Spleen (tissue), 11 donors: ENCODE measurements around the gene TMEM86B. TPM values are rescaled to one million over a fixed set of nuclear protein-coding genes. Genes with fewer than 3 reads are reported as not detected.
A peak's percentile ranks its signal among the peaks of the same experiment; 100 is the strongest.

Source experiments
- DNase-seq: peaks from one replicate; pipeline ENCODE4 v3.0.0-alpha.2; 2020
- H3K27ac ChIP-seq, 8 donors: fragments of 200-600 bp; sonication (generic) in 7 of 8; 1 replicate in 4 of 8; 2 replicates in 4 of 8; pipeline versions ENCODE4 v1.5.0 to v1.8.0; 2016 to 2021; ENCODE audit warnings: inconsistent platforms in 4 of 8, mild to moderate bottlenecking in 4 of 8, moderate library complexity in 1 of 8
- H3K27me3 ChIP-seq, 7 donors: fragments of 200-600 bp; sonication (generic) in 6 of 7; replicated peaks in 1 of 7; 1 replicate in 4 of 7; 2 replicates in 3 of 7; pipeline versions ENCODE4 v1.5.0 to v1.8.0; 2016 to 2021; ENCODE audit warnings: inconsistent platforms in 3 of 7, mild to moderate bottlenecking in 1 of 7
- H3K36me3 ChIP-seq, 6 donors: fragments of 200-600 bp; sonication (generic) in 5 of 6; 1 replicate in 4 of 6; 2 replicates in 2 of 6; pipeline versions ENCODE4 v1.5.0 to v1.8.0; 2016 to 2021; ENCODE audit warnings: inconsistent platforms in 2 of 6
- H3K4me1 ChIP-seq, 6 donors: fragments of 200-600 bp; sonication (generic) in 5 of 6; 1 replicate in 3 of 6; 2 replicates in 3 of 6; pipeline versions ENCODE4 v1.5.0 to v1.8.0; 2016 to 2021; ENCODE audit warnings: inconsistent platforms in 3 of 6
- H3K4me3 ChIP-seq, 8 donors: fragments of 200-600 bp; sonication (generic) in 7 of 8; 1 replicate in 4 of 8; 2 replicates in 4 of 8; pipeline versions ENCODE4 v1.5.0 to v1.8.0; 2016 to 2021; ENCODE audit warnings: inconsistent platforms in 4 of 8, mild to moderate bottlenecking in 4 of 8, moderate library complexity in 2 of 8
- H3K9me3 ChIP-seq, 8 donors: fragments of 200-600 bp; sonication (generic) in 7 of 8; 1 replicate in 4 of 8; 2 replicates in 4 of 8; pipeline versions ENCODE4 v1.5.0 to v1.8.0; 2016 to 2021; ENCODE audit warnings: inconsistent platforms in 4 of 8
- CTCF ChIP-seq, 11 experiments: fragments of 200-600 bp in 7 of 11; fragments of 450-650 bp in 4 of 11; sonication (generic) in 4 of 11; IDR thresholded peaks in 8 of 11; conservative IDR thresholded peaks in 3 of 11; 1 replicate in 7 of 11; 2 replicates in 4 of 11; pipeline versions ENCODE4 v1.4.0 to v1.8.0; 2016 to 2021; ENCODE audit warnings: antibody characterized with exemption in 11 of 11, inconsistent platforms in 4 of 11, mild to moderate bottlenecking in 1 of 11
- POLR2A ChIP-seq, 3 donors: fragments of 450-650 bp; IDR thresholded peaks; one replicate each; pipeline ENCODE4 v1.5.1; 2017; ENCODE audit warnings: antibody characterized with exemption in 3 of 3, mild to moderate bottlenecking in 1 of 3
- POLR2AphosphoS5 ChIP-seq, 3 donors: sonication (generic); formaldehyde crosslinking; IDR thresholded peaks; one replicate each; pipeline ENCODE4 v1.5.1; 2017; ENCODE audit warnings: antibody characterized with exemption in 3 of 3
- WGBS, 5 donors: extraction: QIAGEN DNeasy Blood & Tissue Kit in 3 of 5; methylation state at CpG; one replicate each; pipeline versions ENCODE4 v1.1.5 to v1.1.7; 2013 to 2018; 5-methylcytosine and 5-hydroxymethylcytosine counted together
- intact Hi-C: fragments of 100-400 bp; cut with DNase I; formaldehyde crosslinking; loops from one replicate; pipeline ENCODE4 v1.15.0; 2023; ENCODE audit warnings: low total_unique reads
- polyA plus RNA-seq, 3 donors: library from polyadenylated mRNA; stranded (reverse); fragments of 200-250 nt; gene quantifications; one replicate each; pipeline ENCODE4 v1.2.1, GENCODE V29; 2013
- total RNA-seq, 7 donors: library from RNA; depleted of rRNA in 3 of 7; stranded (reverse); fragments of >200 nt in 3 of 7; fragmentation: NEBNext Ultra II Directional in 4 of 7; extraction: Animal tissue kit (Norgen Biotek cat#: 25700) in 4 of 7; gene quantifications; one replicate each; pipeline versions ENCODE4 v1.1.0 to v1.2.1, GENCODE V29; 2016 to 2021
- donor health status: healthy with polysubstance abuse.
- donor health status: DM: no; HTN: no; CAD: no; lungs with moderate emphysema.
- donor health status: DM: no; HTN: no; CAD: no.
- donor health status: Bipolar disorder and iron deficiency.
- donor health status: healthy.
- donor health status: DM: no; HTN: no; CAD: no.
- donor health status: DM: yes; HTN: yes; CAD: no.

Gene TMEM86B
- total and polyA plus RNA-seq, 10 donors: 7.5 to 31.5 (median 10.5) TPM

- no peak for TF ChIP-seq POLR2A (IDR thresholded peaks at IDR 0.05)
- no peak for TF ChIP-seq CTCF (IDR thresholded peaks at IDR 0.05 in 8 of 11, conservative IDR thresholded peaks at IDR 0.05 in 3 of 11)
- TF ChIP-seq POLR2AphosphoS5 (IDR thresholded peaks at IDR 0.05): peak in 2 of 3 donors; percentile 41 to 61
- DNase-seq: peak; percentile 77
- H3K9me3 ChIP-seq: no peaks in the 10 kb centered on the region
- peak overlapping the region in 2 of 8 donors; percentile 12 to 96 for H3K4me3 ChIP-seq
- no peaks in the 10 kb centered on the region for H3K27me3 ChIP-seq
- peaks cover 0 to 38% (median 8%) of the 10 kb centered on the region in 6 donors for H3K36me3 ChIP-seq
- H3K27ac ChIP-seq: peak overlapping the region in 7 of 8 donors; percentile 42 to 98 (median 96)
- H3K4me1 ChIP-seq: peaks cover 59 to 100% (median 99%) of the 10 kb centered on the region in 6 donors
- intact Hi-C loops: loop anchor here (10.0 kb wide), 1 partner anchor 67 kb away; the partner anchor contains the start of gene SYT5
- WGBS, 5 donors: 19 to 34% (median 29%) methylated on average over 19 of the region's 19 CpGs
These were observed 22.9 kb upstream of the TMEM86B start for GRCh38 chr19:55251341-55252081.

GRCh38 chr19:55250262-55251036 is 21.9 kb upstream of the TMEM86B start:
- Histone ChIP-seq H3K27ac (peak overlapping the region in 5 of 8 donors; percentile 63 to 98 (median 97)), H3K4me3 (peak overlapping the region in 1 of 8 donors; percentile 96), H3K36me3 (peaks cover 0 to 49% (median 18%) of the 10 kb centered on the region in 6 donors), H3K27me3 (no peaks in the 10 kb centered on the region), H3K9me3 (no peaks in the 10 kb centered on the region), H3K4me1 (peaks cover 48 to 92% (median 88%) of the 10 kb centered on the region in 6 donors)
- TF ChIP-seq POLR2A (IDR thresholded peaks at IDR 0.05) (no peak), POLR2AphosphoS5 (IDR thresholded peaks at IDR 0.05) (no peak)
- no peak for DNase-seq
- WGBS, 5 donors: 87 to 93% (median 90%) methylated on average over 14 to 18 of the region's 18 CpGs
- intact Hi-C loops: loop anchor here (10.0 kb wide), 1 partner anchor 66 kb away; the partner anchor contains the start of gene SYT5

- intact Hi-C loops: loop anchor here (10.0 kb wide), 1 partner anchor 65 kb away; the partner anchor contains the start of gene SYT5
- peak; percentile 70 for DNase-seq
- Histone ChIP-seq H3K27me3 (no peaks in the 10 kb centered on the region), H3K4me1 (peaks cover 42 to 86% (median 82%) of the 10 kb centered on the region in 6 donors), H3K27ac (peak overlapping the region in 2 of 8 donors; percentile 2 to 96), H3K36me3 (peaks cover 0 to 55% (median 24%) of the 10 kb centered on the region in 6 donors), H3K9me3 (no peaks in the 10 kb centered on the region), H3K4me3 (no peak overlapping the region)
- 90 to 95% (median 92%) methylated on average over 3 to 11 of the region's 11 CpGs for WGBS, 5 donors
- TF ChIP-seq POLR2A (IDR thresholded peaks at IDR 0.05): no peak
- peak in 1 of 3 donors; percentile 39 for TF ChIP-seq POLR2AphosphoS5 (IDR thresholded peaks at IDR 0.05)
These were observed 21.3 kb upstream of the TMEM86B start for GRCh38 chr19:55249841-55250240.

- TF ChIP-seq POLR2AphosphoS5 (IDR thresholded peaks at IDR 0.05) (peak in 1 of 3 donors; percentile 12), POLR2A (IDR thresholded peaks at IDR 0.05) (no peak)
- peaks cover 38 to 75% (median 71%) of the 10 kb centered on the region in 6 donors for H3K4me1 ChIP-seq
- H3K27ac ChIP-seq: peak overlapping the region in 3 of 8 donors; percentile 1 to 96 (median 3)
- intact Hi-C loops: no loop called here
- DNase-seq: no peak
- no peaks in the 10 kb centered on the region for H3K9me3 ChIP-seq
- no peaks in the 10 kb centered on the region for H3K27me3 ChIP-seq
- H3K4me3 ChIP-seq: no peak overlapping the region
- 79 to 96% (median 83%) methylated on average over 8 to 9 of the region's 9 CpGs for WGBS, 5 donors
- peaks cover 0 to 66% (median 36%) of the 10 kb centered on the region in 6 donors for H3K36me3 ChIP-seq
These were observed 20.1 kb upstream of the TMEM86B start for GRCh38 chr19:55248704-55249103.

- TF ChIP-seq CTCF (IDR thresholded peaks at IDR 0.05 in 8 of 11, conservative IDR thresholded peaks at IDR 0.05 in 3 of 11) (no peak), POLR2A (IDR thresholded peaks at IDR 0.05) (no peak), POLR2AphosphoS5 (IDR thresholded peaks at IDR 0.05) (no peak)
- intact Hi-C loops: no loop called here
- no peak for DNase-seq
- Histone ChIP-seq H3K9me3 (no peaks in the 10 kb centered on the region), H3K27me3 (no peaks in the 10 kb centered on the region), H3K4me1 (peaks cover 34 to 70% (median 66%) of the 10 kb centered on the region in 6 donors), H3K36me3 (peaks cover 0 to 71% (median 41%) of the 10 kb centered on the region in 6 donors), H3K4me3 (no peak overlapping the region), H3K27ac (peak overlapping the region in 3 of 8 donors; percentile 9 to 96 (median 23))
- 66 to 85% (median 79%) methylated on average over 7 to 10 of the region's 10 CpGs for WGBS, 5 donors
These were observed 19.7 kb upstream of the TMEM86B start for GRCh38 chr19:55248166-55248675.
